Measurements from ENCODE around the gene ERVH48-1.
A peak's percentile ranks its signal among the peaks of the same experiment; 100 is the strongest.
"Not testable (repeated sequence)": the region's sequence is repeated elsewhere in the genome, so short reads cannot be mapped to it uniquely, and the experiment has no call there.

The ERVH48-1 gene

DNA sequence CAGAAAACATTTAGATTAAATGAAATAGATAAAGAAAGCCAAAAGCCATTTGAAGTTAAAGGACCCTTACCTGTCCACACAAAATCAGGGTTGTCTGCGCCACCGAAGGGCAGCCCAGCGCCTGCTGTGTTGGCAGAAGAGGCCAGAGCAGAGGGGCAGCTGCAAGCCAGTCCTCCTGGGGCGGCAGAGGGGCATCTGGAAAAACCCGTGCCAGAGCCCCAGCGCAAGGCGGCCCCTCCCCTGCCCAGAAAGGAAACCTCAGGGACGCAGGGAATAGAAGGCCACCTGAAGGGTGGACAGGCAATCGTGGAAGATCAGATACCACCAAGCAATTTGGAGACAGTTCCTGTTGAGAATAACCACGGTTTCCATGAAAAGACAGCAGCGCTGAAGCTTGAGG, 21.6 kb downstream of the ERVH48-1 start:
- no peak for DNase-seq

DNA sequence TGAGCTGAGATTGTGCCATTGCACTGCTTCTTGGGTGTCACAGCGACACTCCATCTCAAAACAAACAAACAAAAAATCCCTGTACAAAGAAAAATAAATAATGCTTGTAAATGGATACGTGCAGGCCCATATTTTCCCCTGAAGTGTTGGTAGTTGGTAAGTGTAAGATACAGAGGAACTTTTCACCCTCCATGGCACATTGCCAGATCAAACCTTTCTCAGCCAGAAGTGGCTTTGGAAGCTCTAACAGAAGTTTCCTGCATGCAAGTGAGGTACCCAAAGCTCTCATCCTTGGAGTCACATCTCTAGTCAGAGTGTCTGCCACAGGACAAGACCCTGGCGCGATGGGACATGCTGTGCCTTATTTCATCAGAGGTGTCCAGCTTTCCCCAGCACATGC, 25.0 kb downstream of the ERVH48-1 start:
- DNase-seq: no peak

DNA sequence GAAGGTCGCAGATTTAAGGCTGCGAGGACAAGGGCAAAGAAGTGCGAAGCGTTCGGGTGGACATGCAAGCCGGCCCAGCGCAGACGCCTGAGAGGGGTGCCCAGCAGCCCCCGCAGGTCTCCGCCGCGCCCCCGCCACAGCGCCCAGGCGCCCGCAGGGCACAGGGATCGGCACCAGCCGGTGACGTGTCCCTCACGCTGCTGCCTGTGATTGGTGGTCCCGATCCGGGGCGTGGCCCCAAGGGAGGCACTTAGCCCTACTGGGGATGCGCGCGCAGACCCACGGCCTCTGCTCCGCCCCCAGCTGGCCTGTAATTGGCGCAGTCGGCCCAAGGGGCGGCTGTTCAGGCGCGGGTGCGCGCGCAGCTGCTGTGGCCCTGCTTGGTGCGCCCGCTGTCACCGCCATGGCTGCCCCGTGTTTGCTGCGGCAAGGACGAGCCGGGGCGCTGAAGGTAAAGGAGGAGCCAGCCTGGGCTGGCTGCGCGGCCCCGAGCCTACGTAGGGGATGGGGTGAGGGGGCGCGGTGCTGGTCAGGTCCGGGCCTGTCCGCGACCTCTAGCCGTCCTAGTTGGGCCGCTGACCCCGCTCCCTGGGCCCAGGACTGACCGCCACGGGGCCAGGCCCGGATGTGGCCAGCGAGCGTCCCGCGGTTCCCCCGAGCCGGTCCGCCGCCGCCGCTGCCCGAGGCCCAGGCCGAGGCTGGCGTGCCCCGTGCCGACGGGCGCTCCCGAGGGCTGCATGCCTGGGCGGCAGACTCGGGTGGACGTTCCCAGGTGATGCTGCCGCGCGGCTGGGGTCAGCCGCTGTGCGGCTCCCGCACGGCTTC, 32.3 kb downstream of the ERVH48-1 start, which contains the start of gene NDUFV3:
NDUFV3 (plus strand) TSS at position 379 of the 825 bp plus-strand sequence; CDS start at position 404, 25 bp downstream.
- DNase-seq: peak; percentile 98

DNA sequence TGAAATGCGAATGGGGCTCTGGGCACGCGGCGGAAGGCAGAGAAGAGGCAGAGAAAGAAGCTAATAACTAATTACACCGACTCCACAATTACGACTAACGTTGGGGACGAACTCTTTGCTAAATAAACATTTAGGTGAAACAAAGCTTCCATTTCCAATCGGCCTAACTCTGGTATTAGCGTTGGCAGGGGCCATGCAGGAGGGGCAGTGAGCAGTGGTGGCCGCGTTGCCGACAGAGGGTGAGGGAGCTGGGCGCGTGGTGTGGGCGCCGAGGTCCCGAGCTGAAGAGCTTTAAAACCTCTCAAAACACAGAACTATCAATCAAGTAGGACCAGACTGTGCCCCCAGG, 32.9 kb downstream of the ERVH48-1 start:
- DNase-seq: no peak

DNA sequence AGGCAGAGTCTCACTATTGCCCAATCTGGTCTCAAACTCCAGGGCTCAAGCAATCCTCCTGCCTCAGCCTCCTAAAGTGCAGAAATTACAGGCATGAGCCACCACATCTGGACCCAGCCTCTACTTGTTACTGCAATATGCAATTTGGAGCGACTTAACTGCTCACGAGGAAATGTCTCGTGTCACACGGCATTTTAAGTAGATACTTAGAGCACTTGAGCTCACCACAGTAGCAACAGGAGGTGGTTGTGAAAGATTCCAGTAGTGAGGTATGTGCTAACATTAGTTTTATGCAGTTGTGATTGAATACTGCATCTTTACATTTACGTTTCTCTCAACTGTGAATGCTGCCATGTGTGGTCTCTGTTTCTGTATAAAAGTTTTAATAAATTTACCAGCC, 38.1 kb downstream of the ERVH48-1 start:
- no peak for DNase-seq

DNA sequence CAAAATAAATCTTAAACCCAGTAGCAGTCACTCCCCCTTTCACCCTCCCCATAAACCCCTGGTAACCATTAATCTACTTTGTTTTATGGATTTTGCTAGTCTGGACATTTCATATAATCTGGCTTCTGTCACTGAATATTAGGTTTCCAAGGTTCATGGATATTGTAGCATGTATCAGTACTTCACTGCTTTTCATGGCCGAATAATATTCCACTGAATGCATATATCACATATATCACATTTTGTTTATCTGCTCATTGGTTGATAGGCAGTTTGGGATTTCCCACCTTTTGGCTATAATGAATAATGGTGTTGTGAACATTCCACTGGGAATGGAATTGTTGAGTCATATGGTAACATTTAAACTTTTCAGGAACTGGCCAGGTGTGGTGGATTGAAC, 41.5 kb downstream of the ERVH48-1 start:
- DNase-seq: no peak

DNA sequence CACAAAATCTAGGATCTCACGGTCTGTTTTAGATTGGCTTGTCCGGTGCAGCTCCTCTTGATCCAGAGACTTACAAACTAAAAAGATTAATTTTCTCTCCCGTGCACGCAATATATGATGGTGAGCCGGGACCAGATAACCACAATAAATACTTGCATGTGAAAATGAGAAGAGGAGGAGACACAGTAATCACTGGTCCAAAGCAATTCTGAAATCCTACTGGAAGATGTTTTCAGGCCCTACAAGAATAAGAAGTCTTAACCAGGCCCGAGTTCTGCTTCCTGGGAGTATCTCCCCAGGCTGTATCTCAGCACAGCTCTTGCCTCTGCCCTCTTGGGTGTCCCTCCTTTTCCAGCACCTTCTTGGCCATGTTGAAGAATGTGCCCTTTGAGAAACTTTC, 45.1 kb downstream of the ERVH48-1 start:
- DNase-seq: no peak

DNA sequence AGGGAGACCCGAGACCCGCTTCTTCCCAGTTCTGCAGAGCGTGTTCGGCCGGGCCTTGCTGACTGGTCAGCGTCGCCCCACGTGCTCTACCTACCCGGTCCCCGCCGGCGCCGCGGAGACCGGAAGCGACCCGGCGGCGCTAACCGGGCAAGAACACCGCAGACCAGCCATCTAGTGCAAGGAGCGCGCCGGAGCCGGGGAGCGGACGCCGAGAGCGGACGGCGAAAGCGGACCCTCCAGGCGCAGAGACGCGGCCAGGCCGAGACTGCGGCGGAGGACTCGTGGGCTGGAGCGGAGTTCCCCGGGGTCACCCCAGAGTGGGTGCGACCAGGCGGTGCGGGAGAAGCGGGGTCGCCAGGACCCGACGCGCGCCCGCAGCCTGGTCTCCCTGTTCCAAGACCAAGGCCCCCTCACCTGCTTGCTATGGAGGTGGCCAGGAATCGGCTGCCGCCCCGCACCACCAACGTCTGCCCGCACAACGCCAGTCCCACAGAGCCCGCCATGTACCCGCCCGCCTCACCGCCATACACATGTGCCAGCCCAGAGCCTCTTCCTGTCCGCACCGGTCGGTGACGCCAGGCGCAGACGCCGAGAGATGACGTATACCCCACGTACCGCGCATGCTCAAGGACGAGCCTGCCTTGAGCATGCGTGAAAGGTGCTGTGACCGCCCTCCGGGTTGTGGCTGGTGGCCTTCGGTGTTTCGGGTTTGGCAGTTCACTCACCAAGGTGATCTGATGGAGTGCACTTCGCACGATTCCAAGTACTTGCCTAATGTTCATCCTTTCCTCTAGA, 46.2 kb downstream of the ERVH48-1 start, which contains the start of gene WDR4:
WDR4 (minus strand) TSS at position 547 of the 795 bp plus-strand sequence; CDS start at position 503, 44 bp downstream.
- DNase-seq: peak; percentile 97

DNA sequence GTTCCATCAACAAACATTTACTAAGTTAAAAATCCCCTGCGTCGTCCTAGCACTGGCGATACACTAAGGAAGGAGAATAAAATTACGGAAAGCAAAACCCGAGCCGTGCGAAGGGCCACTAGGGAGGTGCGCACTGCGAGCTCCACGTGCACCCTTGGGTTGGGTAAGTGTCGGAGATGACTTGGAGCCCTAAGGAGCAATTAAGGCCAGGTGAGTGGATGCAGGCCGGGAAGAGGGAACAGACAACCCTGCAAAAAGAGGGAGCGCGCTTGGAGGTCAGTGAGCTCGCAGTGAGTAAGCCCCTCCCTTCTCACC, 46.8 kb downstream of the ERVH48-1 start:
- no peak for DNase-seq

DNA sequence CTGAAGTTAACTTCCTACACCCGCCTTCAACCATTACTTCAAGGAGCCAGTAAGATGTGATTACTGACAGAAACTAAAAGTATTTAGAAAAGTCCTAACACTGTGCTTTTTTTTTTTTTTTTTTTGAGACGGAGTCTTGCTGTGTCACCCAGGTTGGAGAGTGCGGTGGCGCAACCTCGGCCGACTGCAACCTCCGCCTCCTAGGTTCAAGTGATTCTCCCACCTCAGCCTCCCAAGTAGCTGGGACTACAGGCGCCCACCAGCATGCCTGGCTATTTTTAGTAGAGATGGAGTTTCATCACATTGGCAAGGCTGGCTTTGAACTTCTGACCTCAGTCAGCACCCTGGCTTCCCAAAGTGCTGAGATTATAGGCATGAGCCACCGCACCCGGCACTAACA, 49.6 kb downstream of the ERVH48-1 start:
- DNase-seq: not testable (repeated sequence)

DNA sequence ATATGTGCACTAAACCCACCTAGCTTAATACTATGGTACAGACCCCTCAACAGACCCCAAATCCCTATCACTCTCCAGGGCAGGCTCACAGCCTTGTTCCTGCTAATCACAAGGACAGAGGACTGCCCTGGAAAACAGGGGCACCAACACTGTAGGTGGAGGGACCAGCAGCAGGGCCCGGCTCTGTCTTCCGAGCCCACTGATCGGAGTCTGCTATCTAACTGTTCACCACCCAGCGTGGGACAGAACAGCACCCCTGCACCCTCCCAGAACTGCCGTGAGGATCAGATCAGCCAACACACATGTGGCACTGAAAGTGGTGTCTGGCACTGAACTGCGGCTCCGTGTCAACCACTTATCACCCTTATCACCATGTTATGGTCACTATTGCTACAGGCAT, 52.3 kb downstream of the ERVH48-1 start:
- no peak for DNase-seq

DNA sequence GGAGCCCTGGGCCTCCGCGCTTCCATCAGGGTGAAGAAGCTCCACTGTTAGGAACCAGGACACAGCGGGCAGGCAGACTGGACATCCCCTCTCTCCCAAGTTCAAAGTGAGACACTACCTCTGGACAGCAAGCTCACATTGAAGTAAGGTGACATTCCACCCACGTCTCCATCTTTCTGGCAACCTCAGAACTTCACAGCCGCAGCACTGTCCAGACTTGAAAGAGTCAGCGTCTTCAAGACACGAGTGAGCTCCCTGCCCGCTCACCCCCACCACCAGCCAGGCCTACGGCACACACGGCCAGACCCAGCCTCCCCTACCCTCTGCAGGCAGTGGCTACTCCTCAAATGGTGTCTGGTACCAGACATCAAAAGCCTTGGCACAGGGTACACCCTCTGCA, 57.2 kb downstream of the ERVH48-1 start:
- DNase-seq: no peak
